ENCODE measurements around the gene CSTF2T.

Gene CSTF2T

GRCh38 chr10:51653025-51653424 is 46.4 kb downstream of the CSTF2T start:
- in situ Hi-C loops (cut with HindIII; ENCODE audit: low sequenced_read_pairs): no loop called here

- in situ Hi-C loops (cut with HindIII; ENCODE audit: low sequenced_read_pairs): no loop called here
These were observed 48.3 kb downstream of the CSTF2T start for GRCh38 chr10:51651063-51651462.

GRCh38 chr10:51649064-51649463 is 50.3 kb downstream of the CSTF2T start:
- in situ Hi-C loops (cut with HindIII; ENCODE audit: low sequenced_read_pairs): no loop called here
